ENCODE measurements around the gene TMEM132E.

The TMEM132E gene

GRCh38 chr17:34614698-34615097 lies 35.3 kb downstream of the TMEM132E start:
- 83 to 92% methylated on average over 1 of the region's 1 CpG for WGBS, 2 experiments
- Histone ChIP-seq H3K36me3 (ENCODE audit: control insufficient read depth, insufficient read depth, low read length) (no peaks in the 10 kb centered on the region), H3K27ac (ENCODE audit: insufficient read depth, low read depth, low read length, poor library complexity, severe bottlenecking) (no peak overlapping the region), H3K9me3 (ENCODE audit: control insufficient read depth, low read length) (no peaks in the 10 kb centered on the region), H3K27me3 (ENCODE audit: control insufficient read depth, insufficient read depth, low read length, poor library complexity, severe bottlenecking) (no peaks in the 10 kb centered on the region), H3K4me3 (ENCODE audit: insufficient read depth, low read depth, low read length) (no peak overlapping the region), H3K4me1 (ENCODE audit: control insufficient read depth, insufficient read depth, low read length) (peaks cover 49% of the 10 kb centered on the region)

DNA sequence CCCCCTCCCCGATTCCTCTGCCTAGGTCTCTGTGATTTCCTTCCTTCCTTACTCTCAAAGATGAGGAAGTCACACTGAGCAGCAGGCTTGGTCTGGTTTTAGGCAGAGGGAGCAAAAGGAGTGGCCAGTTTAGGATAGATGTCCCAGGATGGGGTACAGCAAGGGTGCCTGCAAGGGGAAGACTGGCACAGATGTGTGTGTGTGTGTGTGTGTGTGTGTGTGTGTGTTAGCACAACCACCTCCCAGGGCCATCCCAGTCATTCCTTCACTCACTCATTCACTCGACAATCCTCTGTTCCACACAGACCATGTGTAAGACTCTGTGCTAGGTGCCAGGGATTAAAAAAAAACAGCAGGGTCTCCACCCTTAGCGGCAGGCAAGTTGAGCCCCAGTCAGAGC lies 35.9 kb downstream of the TMEM132E start:
- Histone ChIP-seq H3K36me3 (ENCODE audit: control insufficient read depth, insufficient read depth, low read length) (no peaks in the 10 kb centered on the region), H3K4me3 (ENCODE audit: insufficient read depth, low read depth, low read length) (no peak overlapping the region), H3K9me3 (ENCODE audit: control insufficient read depth, low read length) (no peaks in the 10 kb centered on the region), H3K27ac (ENCODE audit: insufficient read depth, low read depth, low read length, poor library complexity, severe bottlenecking) (no peak overlapping the region), H3K4me1 (ENCODE audit: control insufficient read depth, insufficient read depth, low read length) (peaks cover 42% of the 10 kb centered on the region), H3K27me3 (ENCODE audit: control insufficient read depth, insufficient read depth, low read length, poor library complexity, severe bottlenecking) (no peaks in the 10 kb centered on the region)
- WGBS, 2 experiments, result 52 to 56% methylated on average over 3 of the region's 3 CpGs

- no peak overlapping the region for H3K27ac ChIP-seq (ENCODE audit: insufficient read depth, low read depth, low read length, poor library complexity, severe bottlenecking)
- H3K4me3 ChIP-seq (ENCODE audit: insufficient read depth, low read depth, low read length), result no peak overlapping the region
- H3K4me1 ChIP-seq (ENCODE audit: control insufficient read depth, insufficient read depth, low read length), result peaks cover 42% of the 10 kb centered on the region
- no peaks in the 10 kb centered on the region for H3K27me3 ChIP-seq (ENCODE audit: control insufficient read depth, insufficient read depth, low read length, poor library complexity, severe bottlenecking)
- 15 to 19% methylated on average over 3 of the region's 3 CpGs for WGBS, 2 experiments
- no peaks in the 10 kb centered on the region for H3K9me3 ChIP-seq (ENCODE audit: control insufficient read depth, low read length)
- no peaks in the 10 kb centered on the region for H3K36me3 ChIP-seq (ENCODE audit: control insufficient read depth, insufficient read depth, low read length)
These were observed 36.8 kb downstream of the TMEM132E start for GRCh38 chr17:34616148-34616547.

- WGBS, 2 experiments, result 88 to 95% methylated on average over 4 of the region's 4 CpGs
- no peak overlapping the region for H3K27ac ChIP-seq (ENCODE audit: insufficient read depth, low read depth, low read length, poor library complexity, severe bottlenecking)
- no peaks in the 10 kb centered on the region for H3K36me3 ChIP-seq (ENCODE audit: control insufficient read depth, insufficient read depth, low read length)
- no peak overlapping the region for H3K4me3 ChIP-seq (ENCODE audit: insufficient read depth, low read depth, low read length)
- peaks cover 41% of the 10 kb centered on the region for H3K4me1 ChIP-seq (ENCODE audit: control insufficient read depth, insufficient read depth, low read length)
- no peaks in the 10 kb centered on the region for H3K27me3 ChIP-seq (ENCODE audit: control insufficient read depth, insufficient read depth, low read length, poor library complexity, severe bottlenecking)
- H3K9me3 ChIP-seq (ENCODE audit: control insufficient read depth, low read length), result no peaks in the 10 kb centered on the region
These were observed 38.0 kb downstream of the TMEM132E start for GRCh38 chr17:34617398-34617797.

- H3K4me3 ChIP-seq (ENCODE audit: insufficient read depth, low read depth, low read length), result no peak overlapping the region
- WGBS, 2 experiments, result 82 to 84% methylated on average over 3 of the region's 3 CpGs
- H3K27me3 ChIP-seq (ENCODE audit: control insufficient read depth, insufficient read depth, low read length, poor library complexity, severe bottlenecking), result no peaks in the 10 kb centered on the region
- H3K9me3 ChIP-seq (ENCODE audit: control insufficient read depth, low read length), result no peaks in the 10 kb centered on the region
- peaks cover 32% of the 10 kb centered on the region for H3K4me1 ChIP-seq (ENCODE audit: control insufficient read depth, insufficient read depth, low read length)
- H3K36me3 ChIP-seq (ENCODE audit: control insufficient read depth, insufficient read depth, low read length), result no peaks in the 10 kb centered on the region
- H3K27ac ChIP-seq (ENCODE audit: insufficient read depth, low read depth, low read length, poor library complexity, severe bottlenecking), result no peak overlapping the region
These were observed 40.4 kb downstream of the TMEM132E start for GRCh38 chr17:34619687-34620217.

GRCh38 chr17:34620458-34620857 lies 41.1 kb downstream of the TMEM132E start:
- no peak overlapping the region for H3K4me3 ChIP-seq (ENCODE audit: insufficient read depth, low read depth, low read length)
- no peaks in the 10 kb centered on the region for H3K36me3 ChIP-seq (ENCODE audit: control insufficient read depth, insufficient read depth, low read length)
- peaks cover 25% of the 10 kb centered on the region for H3K4me1 ChIP-seq (ENCODE audit: control insufficient read depth, insufficient read depth, low read length)
- WGBS, 2 experiments, result 87 to 89% methylated on average over 5 of the region's 5 CpGs
- no peaks in the 10 kb centered on the region for H3K9me3 ChIP-seq (ENCODE audit: control insufficient read depth, low read length)
- no peaks in the 10 kb centered on the region for H3K27me3 ChIP-seq (ENCODE audit: control insufficient read depth, insufficient read depth, low read length, poor library complexity, severe bottlenecking)
- H3K27ac ChIP-seq (ENCODE audit: insufficient read depth, low read depth, low read length, poor library complexity, severe bottlenecking), result no peak overlapping the region

DNA sequence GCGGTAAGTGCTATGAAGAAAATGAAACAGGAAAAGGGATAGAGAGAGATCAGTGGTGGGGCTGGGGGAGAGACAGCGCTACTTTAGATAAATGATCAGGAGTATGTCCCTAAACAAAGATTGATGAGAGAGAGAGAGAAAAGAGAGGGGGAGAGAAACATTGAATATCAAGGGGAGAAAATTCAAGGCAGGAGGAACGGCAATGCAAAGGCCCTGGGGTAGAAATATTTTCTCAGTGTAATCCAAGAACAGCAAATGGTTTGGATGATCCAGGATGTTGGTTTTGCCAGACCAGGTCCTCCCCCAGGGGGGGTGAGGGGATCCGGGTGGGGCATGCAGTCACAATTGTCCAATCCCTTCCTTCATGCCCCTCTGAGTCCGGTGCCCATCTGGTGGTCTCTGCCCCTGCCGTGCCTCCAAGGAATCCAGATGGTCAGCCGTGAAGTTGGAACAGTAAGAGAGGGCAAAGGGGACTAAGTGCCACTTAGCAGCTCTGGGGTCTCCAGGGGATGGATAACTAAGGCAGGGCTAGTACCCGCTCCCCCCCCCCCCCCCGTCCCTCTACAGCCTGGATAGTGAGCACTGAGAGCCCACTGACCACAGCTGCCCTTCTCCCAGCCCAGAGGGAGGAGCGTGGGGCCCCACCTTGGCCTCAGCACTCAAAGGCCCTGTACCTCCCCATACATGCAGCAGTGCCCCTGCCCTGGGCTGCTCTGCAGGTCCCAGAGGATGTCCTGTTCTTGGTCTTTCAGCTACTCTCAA lies 43.7 kb downstream of the TMEM132E start:
- Histone ChIP-seq H3K27me3 (ENCODE audit: control insufficient read depth, insufficient read depth, low read length, poor library complexity, severe bottlenecking) (peaks cover 21% of the 10 kb centered on the region), H3K4me3 (ENCODE audit: insufficient read depth, low read depth, low read length) (no peak overlapping the region), H3K4me1 (ENCODE audit: control insufficient read depth, insufficient read depth, low read length) (peaks cover 12% of the 10 kb centered on the region), H3K36me3 (ENCODE audit: control insufficient read depth, insufficient read depth, low read length) (no peaks in the 10 kb centered on the region), H3K27ac (ENCODE audit: insufficient read depth, low read depth, low read length, poor library complexity, severe bottlenecking) (no peak overlapping the region), H3K9me3 (ENCODE audit: control insufficient read depth, low read length) (no peaks in the 10 kb centered on the region)
- WGBS, 2 experiments, result 90 to 93% methylated on average over 10 of the region's 10 CpGs

GRCh38 chr17:34623856-34624766 lies 44.7 kb downstream of the TMEM132E start:
- no peak overlapping the region for H3K4me3 ChIP-seq (ENCODE audit: insufficient read depth, low read depth, low read length)
- no peaks in the 10 kb centered on the region for H3K9me3 ChIP-seq (ENCODE audit: control insufficient read depth, low read length)
- no peaks in the 10 kb centered on the region for H3K36me3 ChIP-seq (ENCODE audit: control insufficient read depth, insufficient read depth, low read length)
- peaks cover 21% of the 10 kb centered on the region for H3K27me3 ChIP-seq (ENCODE audit: control insufficient read depth, insufficient read depth, low read length, poor library complexity, severe bottlenecking)
- WGBS, 2 experiments, result 77 to 79% methylated on average over 12 of the region's 12 CpGs
- H3K27ac ChIP-seq (ENCODE audit: insufficient read depth, low read depth, low read length, poor library complexity, severe bottlenecking), result no peak overlapping the region
- H3K4me1 ChIP-seq (ENCODE audit: control insufficient read depth, insufficient read depth, low read length), result peaks cover 12% of the 10 kb centered on the region

DNA sequence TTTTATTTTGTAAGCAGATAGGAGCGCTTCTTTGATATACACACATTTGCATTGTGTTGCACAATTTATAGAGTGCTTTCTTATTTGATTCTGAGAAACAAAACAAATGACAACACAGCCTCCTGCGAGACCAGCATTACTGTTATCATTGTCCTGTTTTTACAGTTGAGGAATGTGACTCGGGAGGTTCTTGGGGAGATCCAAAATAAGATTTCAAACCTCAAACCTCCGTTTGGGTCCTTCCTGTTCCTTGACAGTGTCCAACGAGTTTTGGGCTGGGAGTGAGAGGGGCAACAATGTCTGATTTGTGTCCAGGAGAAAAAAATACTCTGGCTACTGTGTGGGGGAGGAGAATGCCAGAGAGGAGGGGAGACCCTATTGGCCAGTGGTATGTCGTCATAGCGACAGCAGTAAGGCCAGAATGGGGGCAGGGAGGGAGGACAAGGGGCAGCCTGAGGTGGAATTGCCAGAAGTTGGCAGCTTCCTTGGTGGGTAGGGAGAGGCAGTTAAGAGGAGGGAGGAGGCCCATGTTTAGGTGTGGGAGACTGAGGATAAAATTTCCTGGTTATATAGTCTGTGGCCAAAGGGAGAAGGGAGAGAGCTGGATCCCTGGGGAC lies 45.5 kb downstream of the TMEM132E start:
- no peaks in the 10 kb centered on the region for H3K36me3 ChIP-seq (ENCODE audit: control insufficient read depth, insufficient read depth, low read length)
- no peak overlapping the region for H3K4me3 ChIP-seq (ENCODE audit: insufficient read depth, low read depth, low read length)
- H3K4me1 ChIP-seq (ENCODE audit: control insufficient read depth, insufficient read depth, low read length), result peaks cover 12% of the 10 kb centered on the region
- no peak overlapping the region for H3K27ac ChIP-seq (ENCODE audit: insufficient read depth, low read depth, low read length, poor library complexity, severe bottlenecking)
- H3K9me3 ChIP-seq (ENCODE audit: control insufficient read depth, low read length), result no peaks in the 10 kb centered on the region
- peaks cover 21% of the 10 kb centered on the region for H3K27me3 ChIP-seq (ENCODE audit: control insufficient read depth, insufficient read depth, low read length, poor library complexity, severe bottlenecking)
- WGBS, 2 experiments, result 65 to 76% methylated on average over 7 of the region's 7 CpGs
